Osteoblast (primary cell): ENCODE data around the gene SLC17A4. TPM values are rescaled to one million over a fixed set of nuclear protein-coding genes. Genes with fewer than 3 reads are reported as not detected.

Source experiments
- DNase-seq: peaks from one replicate; pipeline ENCODE4 v3.0.0; 2011; ENCODE audit warnings: low spot score, mixed read lengths; ENCODE audit not compliant: insufficient read length; ENCODE audit errors: missing footprints
- H2AFZ ChIP-seq: 2 replicates; pipeline ENCODE4 v1.6.0; 2011; ENCODE audit warnings: mild to moderate bottlenecking, low read length
- H3K27ac ChIP-seq: 2 replicates; pipeline ENCODE4 v1.5.1; 2011; ENCODE audit warnings: mild to moderate bottlenecking, low read depth, low read length, moderate library complexity
- H3K27me3 ChIP-seq: 2 replicates; pipeline ENCODE4 v1.6.0; 2012; ENCODE audit warnings: mild to moderate bottlenecking, control low read depth, inconsistent platforms, low read length, moderate library complexity; ENCODE audit not compliant: insufficient read depth
- H3K36me3 ChIP-seq: 2 replicates; pipeline ENCODE4 v1.5.1; 2011; ENCODE audit warnings: mild to moderate bottlenecking, low read length, control low read depth, moderate library complexity; ENCODE audit not compliant: insufficient read depth
- H3K4me1 ChIP-seq: 2 replicates; pipeline ENCODE4 v1.5.1; 2011; ENCODE audit warnings: mild to moderate bottlenecking, low read length, control low read depth, moderate library complexity; ENCODE audit not compliant: insufficient read depth
- H3K4me2 ChIP-seq: 2 replicates; pipeline ENCODE4 v1.6.0; 2011; ENCODE audit warnings: mild to moderate bottlenecking, low read length; ENCODE audit not compliant: insufficient read depth
- H3K4me3 ChIP-seq: fragments of 200-600 bp; sonication (generic); 3 replicates; pipeline ENCODE4 v1.5.1; 2012; ENCODE audit warnings: mild to moderate bottlenecking, low read length, inconsistent platforms; ENCODE audit not compliant: insufficient read depth
- H3K79me2 ChIP-seq: 2 replicates; pipeline ENCODE4 v1.6.0; 2012; ENCODE audit warnings: mild to moderate bottlenecking, low read length, control low read depth, inconsistent platforms; ENCODE audit not compliant: insufficient read depth
- H3K9me3 ChIP-seq: 2 replicates; pipeline ENCODE4 v1.5.1; 2011; ENCODE audit warnings: low read depth, low read length, control low read depth
- H4K20me1 ChIP-seq: 2 replicates; pipeline ENCODE4 v1.6.0; 2012; ENCODE audit warnings: mild to moderate bottlenecking, low read length, control low read depth; ENCODE audit not compliant: insufficient read depth
- total RNA-seq: library from RNA; depleted of rRNA; stranded (reverse); fragments of >200 nt; gene quantifications from 2 replicates; pipeline ENCODE4 v1.2.3, GENCODE V29; 2012
- TF ChIP-seq, protein P1 (sequence below): IDR thresholded peaks from 2 replicates; pipeline ENCODE4 v1.5.1; 2011; ENCODE audit warnings: mild to moderate bottlenecking, low read depth, low read length, moderate library complexity; ENCODE audit errors: extremely low read depth

SLC17A4 gene, protein sequence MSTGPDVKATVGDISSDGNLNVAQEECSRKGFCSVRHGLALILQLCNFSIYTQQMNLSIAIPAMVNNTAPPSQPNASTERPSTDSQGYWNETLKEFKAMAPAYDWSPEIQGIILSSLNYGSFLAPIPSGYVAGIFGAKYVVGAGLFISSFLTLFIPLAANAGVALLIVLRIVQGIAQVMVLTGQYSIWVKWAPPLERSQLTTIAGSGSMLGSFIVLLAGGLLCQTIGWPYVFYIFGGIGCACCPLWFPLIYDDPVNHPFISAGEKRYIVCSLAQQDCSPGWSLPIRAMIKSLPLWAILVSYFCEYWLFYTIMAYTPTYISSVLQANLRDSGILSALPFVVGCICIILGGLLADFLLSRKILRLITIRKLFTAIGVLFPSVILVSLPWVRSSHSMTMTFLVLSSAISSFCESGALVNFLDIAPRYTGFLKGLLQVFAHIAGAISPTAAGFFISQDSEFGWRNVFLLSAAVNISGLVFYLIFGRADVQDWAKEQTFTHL
- total RNA-seq: not detected in 2 replicates

DNA sequence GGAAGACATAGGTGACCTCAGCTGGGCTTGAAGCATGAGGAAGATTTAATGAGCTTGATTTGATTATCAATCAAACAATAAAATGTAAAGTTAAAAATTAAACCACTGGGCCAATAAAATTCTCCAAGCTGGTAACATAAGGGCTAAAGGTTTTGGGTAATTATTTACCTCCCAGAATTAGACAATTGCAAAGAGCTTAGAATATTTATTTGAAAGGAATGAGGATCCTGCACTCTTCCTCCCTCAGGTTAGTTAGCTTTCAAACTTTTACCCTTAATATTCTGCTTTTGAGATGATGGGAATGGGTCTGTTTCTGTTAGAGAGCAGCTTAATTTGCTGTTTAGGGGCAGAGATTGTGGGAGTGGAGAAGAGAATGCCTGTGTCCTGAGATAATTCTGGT, at the start of gene SLC17A4:
Gene SLC17A4, plus strand, starts transcription at position 208 of the 400 bp plus-strand sequence. CDS start 7,221 bp downstream, outside the sequence.
- Histone ChIP-seq H3K9me3 (no peaks in the 10 kb centered on the region), H3K36me3 (no peaks in the 10 kb centered on the region), H3K4me3 (no peak within 1 kb of the TSS), H3K4me1 (no peaks in the 10 kb centered on the region), H3K79me2 (no peaks in the 10 kb centered on the region), H3K27me3 (no peaks in the 10 kb centered on the region), H4K20me1 (no peaks in the 10 kb centered on the region), H2AFZ (no peak within 1 kb of the TSS), H3K27ac (no peak within 1 kb of the TSS), H3K4me2 (no peak within 1 kb of the TSS)
- no peak for DNase-seq
- TF ChIP-seq, protein P1, sequence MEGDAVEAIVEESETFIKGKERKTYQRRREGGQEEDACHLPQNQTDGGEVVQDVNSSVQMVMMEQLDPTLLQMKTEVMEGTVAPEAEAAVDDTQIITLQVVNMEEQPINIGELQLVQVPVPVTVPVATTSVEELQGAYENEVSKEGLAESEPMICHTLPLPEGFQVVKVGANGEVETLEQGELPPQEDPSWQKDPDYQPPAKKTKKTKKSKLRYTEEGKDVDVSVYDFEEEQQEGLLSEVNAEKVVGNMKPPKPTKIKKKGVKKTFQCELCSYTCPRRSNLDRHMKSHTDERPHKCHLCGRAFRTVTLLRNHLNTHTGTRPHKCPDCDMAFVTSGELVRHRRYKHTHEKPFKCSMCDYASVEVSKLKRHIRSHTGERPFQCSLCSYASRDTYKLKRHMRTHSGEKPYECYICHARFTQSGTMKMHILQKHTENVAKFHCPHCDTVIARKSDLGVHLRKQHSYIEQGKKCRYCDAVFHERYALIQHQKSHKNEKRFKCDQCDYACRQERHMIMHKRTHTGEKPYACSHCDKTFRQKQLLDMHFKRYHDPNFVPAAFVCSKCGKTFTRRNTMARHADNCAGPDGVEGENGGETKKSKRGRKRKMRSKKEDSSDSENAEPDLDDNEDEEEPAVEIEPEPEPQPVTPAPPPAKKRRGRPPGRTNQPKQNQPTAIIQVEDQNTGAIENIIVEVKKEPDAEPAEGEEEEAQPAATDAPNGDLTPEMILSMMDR: no peak

DNA sequence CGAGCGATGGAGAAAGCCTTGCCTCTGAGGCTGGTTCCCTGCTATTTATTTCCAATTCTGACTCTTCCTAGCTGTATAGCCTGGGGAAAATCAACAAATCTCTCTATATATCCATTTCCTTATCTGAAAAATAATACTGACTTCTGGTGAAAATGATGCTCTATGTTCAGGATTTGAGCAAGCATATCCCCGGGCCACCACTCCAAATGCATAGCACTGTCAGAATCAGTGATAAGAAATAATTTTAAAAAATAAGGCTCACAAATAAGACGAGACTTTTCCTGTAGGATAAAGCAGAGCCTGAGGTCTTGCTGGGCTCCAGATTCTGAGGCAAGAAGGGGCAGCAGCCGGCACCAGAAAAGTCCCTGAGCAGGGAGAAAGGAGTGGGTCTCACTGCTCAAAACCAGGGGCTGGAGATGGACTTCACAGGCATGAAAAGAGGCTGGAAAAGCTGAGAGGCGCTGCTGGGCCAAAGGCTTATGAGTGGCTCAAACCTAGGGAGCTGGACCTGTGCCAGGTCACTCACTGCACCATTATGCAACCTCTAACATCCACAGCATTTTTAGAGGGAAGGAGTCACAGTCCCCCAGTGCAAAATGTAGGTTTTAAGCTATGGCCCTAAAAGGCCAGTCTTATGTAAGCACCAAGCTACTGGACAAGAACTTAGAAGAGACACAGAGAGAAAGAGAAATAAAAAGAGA, 48.1 kb upstream of the SLC17A4 start:
- Histone ChIP-seq H4K20me1 (no peaks in the 10 kb centered on the region), H3K79me2 (no peaks in the 10 kb centered on the region), H3K27me3 (no peaks in the 10 kb centered on the region), H3K36me3 (no peaks in the 10 kb centered on the region), H3K4me1 (no peaks in the 10 kb centered on the region), H3K4me3 (no peak overlapping the region), H3K9me3 (no peaks in the 10 kb centered on the region), H3K27ac (no peak overlapping the region), H2AFZ (no peak overlapping the region), H3K4me2 (no peak overlapping the region)
- TF ChIP-seq, protein P1: no peak
- no peak for DNase-seq

DNA sequence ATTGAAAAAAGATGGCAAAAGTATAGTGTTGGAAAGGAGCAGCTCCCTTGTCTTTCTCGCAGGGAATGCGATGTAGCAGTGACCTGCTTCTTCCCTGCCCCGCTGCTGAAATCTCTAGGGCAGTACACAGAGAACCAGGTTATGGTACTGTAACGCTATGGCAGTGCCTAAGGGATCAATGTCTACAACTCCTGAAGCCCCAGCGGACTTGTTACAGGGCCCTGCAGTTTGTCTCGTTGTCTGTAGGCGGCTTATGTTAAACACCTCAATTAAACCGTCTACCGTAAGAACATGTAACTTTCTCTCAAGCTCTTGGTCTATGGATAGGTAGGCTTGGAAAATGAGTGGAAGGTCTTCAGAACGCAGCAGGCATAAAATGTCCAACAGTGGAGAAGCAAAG, 44.8 kb upstream of the SLC17A4 start:
- Histone ChIP-seq H3K36me3 (no peaks in the 10 kb centered on the region), H3K4me2 (no peak overlapping the region), H4K20me1 (no peaks in the 10 kb centered on the region), H3K9me3 (no peaks in the 10 kb centered on the region), H3K79me2 (no peaks in the 10 kb centered on the region), H2AFZ (no peak overlapping the region), H3K27me3 (no peaks in the 10 kb centered on the region), H3K4me1 (no peaks in the 10 kb centered on the region), H3K27ac (no peak overlapping the region), H3K4me3 (no peak overlapping the region)
- DNase-seq: no peak
- TF ChIP-seq, protein P1: no peak

DNA sequence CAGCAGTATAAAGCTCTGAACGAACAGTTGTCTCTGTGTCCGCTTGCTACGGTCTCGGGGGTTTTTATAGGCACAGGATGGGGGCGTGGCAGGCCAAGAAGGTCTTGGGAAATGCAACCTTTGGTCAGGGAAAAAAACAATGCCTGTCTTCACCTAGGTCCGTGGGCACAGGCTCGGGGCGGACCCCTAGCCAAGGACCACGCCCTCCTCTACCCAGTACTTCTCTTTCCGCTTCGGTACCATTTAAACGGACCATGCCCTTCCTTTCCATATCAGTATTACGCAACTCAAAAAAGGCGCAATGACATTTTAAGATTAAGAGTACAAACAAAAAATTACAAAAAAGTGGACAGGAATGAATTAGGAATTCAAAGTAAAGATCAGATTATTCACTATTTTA, 44.3 kb upstream of the SLC17A4 start:
- Histone ChIP-seq H2AFZ (no peak overlapping the region), H4K20me1 (no peaks in the 10 kb centered on the region), H3K4me3 (no peak overlapping the region), H3K9me3 (no peaks in the 10 kb centered on the region), H3K4me2 (no peak overlapping the region), H3K4me1 (no peaks in the 10 kb centered on the region), H3K27ac (no peak overlapping the region), H3K27me3 (no peaks in the 10 kb centered on the region), H3K36me3 (no peaks in the 10 kb centered on the region), H3K79me2 (no peaks in the 10 kb centered on the region)
- TF ChIP-seq, protein P1: no peak
- no peak for DNase-seq
